Pancreas (tissue), 10 donors: ENCODE data around the gene MYT1. TPM values are rescaled to one million over a fixed set of nuclear protein-coding genes. Genes with fewer than 3 reads are reported as not detected.
"Not testable (repeated sequence)": the region's sequence is repeated elsewhere in the genome, so short reads cannot be mapped to it uniquely, and the experiment has no call there.

Experiments
- ATAC-seq, 4 donors: fragments of 200-7000 bp; cut with Tn5 transposase; one replicate each; pipeline versions ENCODE4 v1.8.0 to v1.9.1; 2020; ENCODE audit warnings: mild to moderate bottlenecking in 4 of 4, moderate library complexity in 4 of 4
- DNase-seq, 6 donors: peaks; one replicate each; pipeline ENCODE4 v3.0.0-alpha.2; 2020
- FAIRE-seq: peaks from 2 replicates; lab custom pipeline; 2012; peaks lifted over from hg19 to GRCh38; lab: Jason Lieb, UNC
- H3K27ac ChIP-seq, 4 donors: fragments of 200-600 bp; sonication (generic); 1 replicate in 3 of 4; 2 replicates in 1 of 4; pipeline versions ENCODE4 v1.5.0 to v1.8.0; 2020
- H3K27me3 ChIP-seq, 4 donors: fragments of 200-600 bp; one replicate each; pipeline ENCODE4 v1.8.0; 2021
- H3K36me3 ChIP-seq, 3 donors: fragments of 200-600 bp; sonication (generic) in 1 of 3; one replicate each; pipeline versions ENCODE4 v1.5.0 to v1.8.0; 2020 to 2021
- H3K4me1 ChIP-seq, 3 donors: fragments of 200-600 bp; one replicate each; pipeline ENCODE4 v1.8.0; 2021
- H3K4me3 ChIP-seq, 4 donors: fragments of 200-600 bp; sonication (generic) in 2 of 4; one replicate each; pipeline versions ENCODE4 v1.5.0 to v1.8.0; 2020 to 2021
- H3K9me3 ChIP-seq, 4 donors: fragments of 200-600 bp; one replicate each; pipeline ENCODE4 v1.8.0; 2021
- WGBS, 2 donors: extraction: QIAGEN DNeasy Blood & Tissue Kit; methylation state at CpG; one replicate each; pipeline ENCODE4 v1.1.7; 2013; 5-methylcytosine and 5-hydroxymethylcytosine counted together
- intact Hi-C, 3 donors: fragments of 100-400 bp; cut with DNase I; formaldehyde crosslinking; loops; one replicate each; pipeline versions ENCODE4 v1.11.1 to v1.14.2; 2022
- polyA plus RNA-seq, 2 donors: library from polyadenylated mRNA; stranded (reverse); fragments of 200-250 nt; gene quantifications; one replicate each; pipeline ENCODE4 v1.2.3, GENCODE V29; 2013
- total RNA-seq, 6 donors: library from RNA; stranded (reverse); fragmentation: NEBNext Ultra II Directional in 4 of 6; extraction: Animal tissue kit (Norgen Biotek cat#: 25700) in 4 of 6; gene quantifications; one replicate each; pipeline versions ENCODE4 v1.2.1 to v1.2.4, GENCODE V29; 2021 to 2023
- TF ChIP-seq, protein P1 (sequence below), 4 donors: fragments of 200-600 bp; sonication (generic) in 3 of 4; IDR thresholded peaks; one replicate each; pipeline versions ENCODE4 v1.5.0 to v1.8.0; 2021; ENCODE audit warnings: antibody characterized with exemption in 4 of 4
- donor health status: healthy with polysubstance abuse.
- donor health status: DM: no; HTN: no; CAD: no; lungs with moderate emphysema.
- donor health status: DM: no; HTN: no; CAD: no.
- donor health status: control.
- donor health status: control.
- donor health status: Bipolar disorder and iron deficiency.
- donor health status: DM: yes; HTN: yes; CAD: no.
- donor health status: DM: no; HTN: no; CAD: no.
- donor health status: DM: no; HTN: no; CAD: no.
- donor health status: DM: yes; HTN: yes; CAD: no.

MYT1 gene
- total RNA-seq, result under 1 TPM; 0.13 to 0.67 (median 0.37) TPM
- polyA plus RNA-seq, result 1 to 10 TPM in 1 of 2 donors, under 1 TPM in 1; 0.76 to 5.1 TPM

DNA sequence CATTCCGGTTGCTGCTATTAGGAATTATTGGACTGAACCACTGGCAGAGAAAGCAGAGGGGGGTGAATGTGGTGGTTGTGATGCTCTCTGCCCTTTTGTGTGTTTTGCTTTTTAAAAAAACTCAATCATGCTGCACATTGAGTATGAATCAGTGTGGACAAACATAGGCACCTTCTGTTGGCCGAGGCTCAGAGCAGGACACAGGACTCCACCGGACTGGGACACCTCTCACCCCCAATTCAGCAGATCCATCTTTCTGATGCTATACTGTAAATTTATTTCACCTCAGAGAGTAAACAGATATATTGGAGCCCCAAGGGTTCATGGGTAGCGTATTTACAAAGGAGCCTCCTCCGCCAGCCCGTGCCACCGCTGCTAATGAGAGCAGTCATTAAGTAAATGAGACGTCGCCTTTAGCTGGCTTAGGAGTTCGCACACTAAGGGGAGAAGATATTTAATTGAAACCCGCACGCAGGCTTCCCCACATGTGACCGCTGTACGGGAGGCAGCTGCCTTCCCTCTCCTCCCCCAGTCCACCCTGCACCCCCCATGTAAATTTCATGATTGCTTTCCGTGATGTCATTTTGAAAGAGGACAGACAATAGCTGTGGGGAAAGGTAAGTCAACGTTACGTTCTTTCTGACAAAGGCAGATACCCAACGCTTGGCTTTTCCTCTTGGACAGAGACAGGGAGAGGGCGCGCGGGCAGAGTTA, at the start of gene MYT1:
Gene MYT1 (plus strand): TSS at position 330 of the 714 bp plus-strand sequence. CDS start 34,410 bp downstream, outside the sequence.
- no peak within 1 kb of the TSS for H3K4me3 ChIP-seq
- H3K27ac ChIP-seq, result no peak within 1 kb of the TSS
- TF ChIP-seq, protein P1, sequence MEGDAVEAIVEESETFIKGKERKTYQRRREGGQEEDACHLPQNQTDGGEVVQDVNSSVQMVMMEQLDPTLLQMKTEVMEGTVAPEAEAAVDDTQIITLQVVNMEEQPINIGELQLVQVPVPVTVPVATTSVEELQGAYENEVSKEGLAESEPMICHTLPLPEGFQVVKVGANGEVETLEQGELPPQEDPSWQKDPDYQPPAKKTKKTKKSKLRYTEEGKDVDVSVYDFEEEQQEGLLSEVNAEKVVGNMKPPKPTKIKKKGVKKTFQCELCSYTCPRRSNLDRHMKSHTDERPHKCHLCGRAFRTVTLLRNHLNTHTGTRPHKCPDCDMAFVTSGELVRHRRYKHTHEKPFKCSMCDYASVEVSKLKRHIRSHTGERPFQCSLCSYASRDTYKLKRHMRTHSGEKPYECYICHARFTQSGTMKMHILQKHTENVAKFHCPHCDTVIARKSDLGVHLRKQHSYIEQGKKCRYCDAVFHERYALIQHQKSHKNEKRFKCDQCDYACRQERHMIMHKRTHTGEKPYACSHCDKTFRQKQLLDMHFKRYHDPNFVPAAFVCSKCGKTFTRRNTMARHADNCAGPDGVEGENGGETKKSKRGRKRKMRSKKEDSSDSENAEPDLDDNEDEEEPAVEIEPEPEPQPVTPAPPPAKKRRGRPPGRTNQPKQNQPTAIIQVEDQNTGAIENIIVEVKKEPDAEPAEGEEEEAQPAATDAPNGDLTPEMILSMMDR (IDR thresholded peaks at IDR 0.05), result no peak
- no peaks in the 10 kb centered on the region for H3K36me3 ChIP-seq
- peak in 1 of 6 donors; percentile 26 for DNase-seq
- H3K9me3 ChIP-seq, result no peaks in the 10 kb centered on the region
- intact Hi-C loops, result no loop called here
- WGBS, 2 donors, result 51 to 54% methylated on average over 21 of the region's 21 CpGs
- FAIRE-seq, result no peak
- no peaks in the 10 kb centered on the region for H3K4me1 ChIP-seq
- peak in 2 of 4 donors; percentile 17 to 32 for ATAC-seq
- peaks cover 0 to 23% (median 0%) of the 10 kb centered on the region in 4 donors for H3K27me3 ChIP-seq

DNA sequence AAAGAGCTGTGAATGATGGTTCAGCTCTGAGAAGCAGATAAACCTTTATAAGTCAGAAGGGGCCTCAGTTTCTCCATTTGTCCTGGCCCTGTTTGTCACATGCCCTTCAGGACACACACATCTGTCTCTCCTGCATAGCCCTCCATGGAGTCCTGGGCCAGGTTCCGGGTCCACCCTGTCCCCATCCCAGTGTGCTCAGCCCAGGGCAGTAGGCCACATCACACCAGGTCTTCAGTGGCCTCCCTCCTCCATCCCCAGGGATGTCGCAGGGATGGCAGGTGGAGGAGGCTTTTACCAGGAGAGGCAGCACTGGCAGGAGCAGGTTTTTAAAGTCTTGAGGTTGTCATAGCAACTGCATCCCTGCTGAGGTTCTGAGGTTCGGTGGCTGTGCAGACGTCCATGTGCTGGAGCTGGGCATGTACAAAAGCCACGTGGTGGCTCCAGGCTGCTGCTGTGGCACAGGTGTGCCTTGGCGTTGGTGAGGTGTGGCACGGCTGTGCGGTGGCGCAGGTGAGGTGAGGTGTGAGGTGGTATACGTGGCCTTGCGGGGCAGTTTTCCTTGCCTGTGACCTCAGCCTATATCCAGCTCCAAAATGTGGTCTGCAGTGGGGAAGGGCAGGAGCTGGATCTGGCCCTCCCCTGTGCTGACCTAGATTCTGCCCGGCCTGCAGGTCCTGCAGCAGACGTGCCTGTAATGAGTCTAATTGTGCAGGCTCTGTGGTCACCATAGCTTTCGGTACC, 48.9 kb upstream of the MYT1 start:
- ATAC-seq (no peak), FAIRE-seq (no peak), DNase-seq (peak in 1 of 6 donors; percentile 28)
- Histone ChIP-seq H3K27ac (no peak overlapping the region), H3K4me3 (no peak overlapping the region), H3K4me1 (no peaks in the 10 kb centered on the region), H3K36me3 (no peaks in the 10 kb centered on the region), H3K9me3 (no peaks in the 10 kb centered on the region), H3K27me3 (no peaks in the 10 kb centered on the region)
- TF ChIP-seq, protein P1 (IDR thresholded peaks at IDR 0.05), result no peak
- intact Hi-C loops, result no loop called here
- 49 to 68% methylated on average over 14 of the region's 14 CpGs for WGBS, 2 donors

DNA sequence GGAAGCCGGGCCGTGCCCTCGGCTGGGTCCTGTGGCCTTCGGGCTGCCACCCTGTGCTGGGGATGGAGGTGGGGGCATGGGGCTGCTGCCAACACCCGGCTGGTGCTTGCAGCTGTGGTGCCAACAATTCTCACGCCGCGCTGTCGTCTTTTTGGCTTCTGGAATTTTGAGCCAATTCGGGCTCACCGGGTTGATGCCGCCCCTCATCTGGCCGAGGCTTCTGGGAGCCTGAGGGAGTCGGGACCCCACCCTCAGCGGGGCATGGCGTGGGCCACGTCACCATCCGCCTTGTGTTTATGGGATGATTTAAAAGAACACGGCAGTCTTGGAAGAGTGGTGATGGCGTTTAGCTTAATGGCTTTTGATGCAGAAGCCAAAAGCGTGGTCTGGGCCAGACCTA, 48.2 kb upstream of the MYT1 start:
- no peak for FAIRE-seq

DNA sequence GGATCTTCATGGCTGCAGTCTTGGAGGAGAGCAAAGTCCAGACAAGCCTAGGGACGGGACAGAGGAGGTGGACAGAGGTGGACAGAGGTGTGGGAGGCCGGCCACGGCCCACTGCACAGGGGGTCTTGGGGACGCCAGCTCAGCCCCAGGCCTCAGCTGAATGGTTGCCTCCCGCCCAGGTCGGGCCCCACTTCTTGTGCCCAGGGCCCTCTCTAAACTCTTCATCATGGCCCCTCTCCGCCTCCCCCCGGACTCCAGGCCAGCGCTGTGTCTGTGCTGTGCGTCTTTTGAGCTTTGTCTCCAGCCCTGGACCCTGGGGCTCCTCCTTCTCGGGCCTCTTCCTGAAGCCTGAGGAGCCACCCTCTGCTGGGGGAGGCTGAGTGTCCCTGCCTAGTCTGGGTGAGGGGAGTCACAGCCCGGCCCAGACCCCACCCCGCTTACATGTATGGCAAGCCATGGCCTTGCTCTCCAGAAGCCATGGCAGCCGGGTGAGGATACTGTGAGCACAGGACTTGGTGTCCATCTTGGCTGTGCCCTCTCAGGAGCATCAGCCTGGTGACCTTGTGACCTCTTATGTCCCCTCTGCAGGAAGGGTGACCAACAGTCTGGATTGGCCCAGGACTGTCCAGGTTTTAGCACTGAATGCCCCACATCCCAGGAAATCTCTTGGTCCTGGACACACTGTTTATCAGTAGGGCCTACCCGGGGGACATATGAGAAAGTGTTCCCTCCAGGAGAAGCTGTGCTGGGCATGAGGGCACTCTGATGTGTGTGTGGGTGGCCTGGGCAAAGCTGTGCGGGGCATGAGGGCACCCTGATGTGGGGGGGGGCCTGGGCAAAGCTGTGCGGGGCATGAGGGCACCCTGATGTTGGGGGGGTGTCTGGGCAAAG, 47.5 kb upstream of the MYT1 start:
- intact Hi-C loops, result no loop called here

More for the DNA sequence above, 48.2 kb upstream of the MYT1 start:
- peaks cover 0 to 4% (median 0%) of the 10 kb centered on the region in 4 donors for H3K27me3 ChIP-seq
- ATAC-seq (no peak), DNase-seq (peak in 1 of 6 donors; percentile 12)
- no peak overlapping the region for H3K27ac ChIP-seq
- no peaks in the 10 kb centered on the region for H3K4me1 ChIP-seq
- TF ChIP-seq, protein P1 (IDR thresholded peaks at IDR 0.05), result no peak
- no peaks in the 10 kb centered on the region for H3K9me3 ChIP-seq
- no peaks in the 10 kb centered on the region for H3K36me3 ChIP-seq
- H3K4me3 ChIP-seq, result no peak overlapping the region
- WGBS, 2 donors, result 69 to 76% methylated on average over 21 of the region's 21 CpGs
- intact Hi-C loops, result no loop called here

DNA sequence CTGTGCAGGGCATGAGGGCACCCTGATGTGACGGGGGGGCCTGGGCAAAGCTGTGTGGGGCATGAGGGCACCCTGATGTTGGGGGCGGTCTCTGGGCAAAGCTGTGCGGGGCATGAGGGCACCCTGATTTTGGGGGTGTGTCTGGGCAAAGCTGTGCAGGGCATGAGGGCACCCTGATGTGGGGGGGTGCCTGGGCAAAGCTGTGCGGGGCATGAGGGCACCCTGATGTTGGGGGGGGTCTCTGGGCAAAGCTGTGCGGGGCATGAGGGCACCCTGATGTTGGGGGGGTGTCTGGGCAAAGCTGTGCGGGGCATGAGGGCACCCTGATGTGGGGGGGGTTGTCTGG, 46.8 kb upstream of the MYT1 start:
- peak in 1 of 6 donors; percentile 35 for DNase-seq
- not testable (repeated sequence) for FAIRE-seq
- 59 to 88% methylated on average over 2 to 6 of the region's 6 CpGs for WGBS, 2 donors

More for the DNA sequence above, 47.5 kb upstream of the MYT1 start:
- Histone ChIP-seq H3K27me3 (peaks cover 0 to 4% (median 0%) of the 10 kb centered on the region in 4 donors), H3K4me3 (no peak overlapping the region), H3K4me1 (no peaks in the 10 kb centered on the region), H3K9me3 (no peaks in the 10 kb centered on the region), H3K27ac (no peak overlapping the region), H3K36me3 (no peaks in the 10 kb centered on the region)
- FAIRE-seq (no peak), ATAC-seq (no peak), DNase-seq (peak in 1 of 6 donors; percentile 16)
- WGBS, 2 donors, result 68 to 76% methylated on average over 17 of the region's 17 CpGs
- TF ChIP-seq, protein P1 (IDR thresholded peaks at IDR 0.05), result no peak

More for the DNA sequence above, 46.8 kb upstream of the MYT1 start:
- H3K9me3 ChIP-seq, H3K27ac ChIP-seq, H3K4me1 ChIP-seq, H3K36me3 ChIP-seq, H3K27me3 ChIP-seq, H3K4me3 ChIP-seq, intact Hi-C loops, ATAC-seq: not testable (repeated sequence)
